GM04503 (cell line): Measurements from ENCODE around the gene ATP13A2.

Experiments used
- DNase-seq: peaks from one replicate; pipeline ENCODE4 v3.0.0-alpha.2; 2012; ENCODE audit warnings: low read depth

ATP13A2 gene

GRCh38 chr1:17031436-17031835, 19.7 kb upstream of the ATP13A2 start:
- no peak for DNase-seq

- DNase-seq, result no peak
These were observed 18.5 kb upstream of the ATP13A2 start for GRCh38 chr1:17030206-17030605.

- no peak for DNase-seq
These were observed 17.0 kb upstream of the ATP13A2 start for GRCh38 chr1:17028662-17029188.

- no peak for DNase-seq
These were observed 16.2 kb upstream of the ATP13A2 start for GRCh38 chr1:17027900-17028299.

- peak; percentile 71 for DNase-seq
These were observed 15.7 kb upstream of the ATP13A2 start for GRCh38 chr1:17027403-17027802.

GRCh38 chr1:17024721-17025120, 13.0 kb upstream of the ATP13A2 start:
- DNase-seq, result no peak

- DNase-seq, result no peak
These were observed 11.8 kb upstream of the ATP13A2 start for GRCh38 chr1:17023573-17023972.

GRCh38 chr1:17023102-17023501, 11.4 kb upstream of the ATP13A2 start:
- no peak for DNase-seq

- DNase-seq, result no peak
These were observed 10.2 kb upstream of the ATP13A2 start for GRCh38 chr1:17021896-17022295.

- no peak for DNase-seq
These were observed 8.8 kb upstream of the ATP13A2 start for GRCh38 chr1:17020502-17020901.

GRCh38 chr1:17018849-17019248, 7.1 kb upstream of the ATP13A2 start:
- DNase-seq, result no peak

- DNase-seq, result no peak
These were observed 5.7 kb upstream of the ATP13A2 start for GRCh38 chr1:17017435-17017834.

- DNase-seq, result no peak
These were observed 4.6 kb upstream of the ATP13A2 start for GRCh38 chr1:17016317-17016661.

- DNase-seq, result no peak
These were observed 3.2 kb upstream of the ATP13A2 start for GRCh38 chr1:17014671-17015567.

GRCh38 chr1:17013491-17014320, 2.0 kb upstream of the ATP13A2 start:
- no peak for DNase-seq

GRCh38 chr1:17012775-17013490, 1.2 kb upstream of the ATP13A2 start:
- no peak for DNase-seq

- no peak for DNase-seq
These were observed 663 bp downstream of the ATP13A2 start for GRCh38 chr1:17011092-17011438.

GRCh38 chr1:17009706-17010105, 2.0 kb downstream of the ATP13A2 start:
- DNase-seq, result no peak

GRCh38 chr1:17008208-17008855, 3.4 kb downstream of the ATP13A2 start:
- DNase-seq, result no peak

GRCh38 chr1:17007121-17007520, 4.6 kb downstream of the ATP13A2 start:
- DNase-seq, result no peak

GRCh38 chr1:17005365-17005740, 6.4 kb downstream of the ATP13A2 start:
- no peak for DNase-seq
